Thyroid gland (tissue), 4 donors: ENCODE data around the gene FYN. TPM values are rescaled to one million over a fixed set of nuclear protein-coding genes. Genes with fewer than 3 reads are reported as not detected.

Experiments used
- DNase-seq, 2 donors: peaks; one replicate each; pipeline ENCODE4 v3.0.0-alpha.2; 2019
- H3K27ac ChIP-seq, 3 donors: fragments of 200-600 bp; sonication (generic); 1 replicate in 2 of 3; 2 replicates in 1 of 3; pipeline ENCODE4 v1.5.1; 2016 to 2019; ENCODE audit warnings: mild to moderate bottlenecking in 1 of 3, moderate library complexity in 1 of 3
- H3K27me3 ChIP-seq: fragments of 200-600 bp; sonication (generic); one replicate; pipeline ENCODE4 v1.5.1; 2019
- H3K36me3 ChIP-seq, 2 donors: fragments of 200-600 bp; sonication (generic); one replicate each; pipeline ENCODE4 v1.5.1; 2016 to 2019
- H3K4me1 ChIP-seq, 2 donors: fragments of 200-600 bp; sonication (generic); one replicate each; pipeline ENCODE4 v1.5.1; 2017 to 2019
- H3K4me3 ChIP-seq, 3 donors: fragments of 200-600 bp; sonication (generic); replicated peaks in 1 of 3; 1 replicate in 2 of 3; 2 replicates in 1 of 3; pipeline ENCODE4 v1.5.1; 2016; ENCODE audit warnings: mild to moderate bottlenecking in 1 of 3
- H3K9me3 ChIP-seq: fragments of 200-600 bp; sonication (generic); one replicate; pipeline ENCODE4 v1.5.1; 2017
- CTCF ChIP-seq, 6 experiments: fragments of 200-600 bp in 3 of 6; fragments of 450-650 bp in 3 of 6; sonication (generic) in 3 of 6; IDR thresholded peaks; one replicate each; pipeline ENCODE4 v1.5.1; 2016 to 2019; ENCODE audit warnings: antibody characterized with exemption in 6 of 6, mild to moderate bottlenecking in 2 of 6, inconsistent platforms in 1 of 6, moderate library complexity in 1 of 6
- POLR2A ChIP-seq, 2 donors: fragments of 450-650 bp; IDR thresholded peaks; one replicate each; pipeline ENCODE4 v1.6.1; 2017; ENCODE audit warnings: antibody characterized with exemption in 2 of 2, mild to moderate bottlenecking in 2 of 2, moderate library complexity in 1 of 2
- WGBS, 2 donors: methylation state at CpG; one replicate each; pipeline ENCODE4 v1.1.5; 2017; 5-methylcytosine and 5-hydroxymethylcytosine counted together
- intact Hi-C: fragments of 100-400 bp; cut with DNase I; formaldehyde crosslinking; loops from one replicate; pipeline ENCODE4 v1.15.1; 2023
- total RNA-seq, 4 donors: library from RNA; depleted of rRNA; stranded (reverse); fragments of >200 nt; gene quantifications; one replicate each; pipeline ENCODE4 v1.2.3, GENCODE V29; 2016

The FYN gene
- total RNA-seq, 4 donors from 2014 or later: 67.0 to 206 (median 95.9) TPM

- WGBS, 2 donors: 91 to 95% methylated on average over 3 of the region's 3 CpGs
- H3K9me3 ChIP-seq: no peaks in the 10 kb centered on the region
- DNase-seq: no peak
- H3K4me3 ChIP-seq: no peak overlapping the region
- H3K4me1 ChIP-seq: peaks cover 0 to 37% of the 10 kb centered on the region in 2 donors
- TF ChIP-seq CTCF (IDR thresholded peaks at IDR 0.05) (no peak), POLR2A (IDR thresholded peaks at IDR 0.05) (no peak)
- no peak overlapping the region for H3K27ac ChIP-seq
- H3K36me3 ChIP-seq: no peaks in the 10 kb centered on the region
- intact Hi-C loops: loop anchor here (10.0 kb wide), 1 partner anchor 156 kb away; the partner anchor contains the start of gene FYN
- H3K27me3 ChIP-seq: no peaks in the 10 kb centered on the region
Measured at GRCh38 chr6:111718990-111719389, 154.3 kb downstream of the FYN start.

GRCh38 chr6:111718326-111718725 is 154.9 kb downstream of the FYN start:
- Histone ChIP-seq H3K36me3 (no peaks in the 10 kb centered on the region), H3K27ac (no peak overlapping the region), H3K4me3 (no peak overlapping the region), H3K27me3 (no peaks in the 10 kb centered on the region), H3K9me3 (no peaks in the 10 kb centered on the region), H3K4me1 (peaks cover 0 to 38% of the 10 kb centered on the region in 2 donors)
- 85 to 95% methylated on average over 3 of the region's 3 CpGs for WGBS, 2 donors
- DNase-seq: no peak
- TF ChIP-seq POLR2A (IDR thresholded peaks at IDR 0.05): no peak
- TF ChIP-seq CTCF (IDR thresholded peaks at IDR 0.05): no peak
- intact Hi-C loops: loop anchor here (10.0 kb wide), 1 partner anchor 156 kb away; the partner anchor contains the start of gene FYN

GRCh38 chr6:111717621-111718020 is 155.6 kb downstream of the FYN start:
- Histone ChIP-seq H3K4me3 (no peak overlapping the region), H3K27ac (no peak overlapping the region), H3K27me3 (no peaks in the 10 kb centered on the region), H3K36me3 (peaks cover 0 to 4% of the 10 kb centered on the region in 2 donors), H3K4me1 (peaks cover 0 to 39% of the 10 kb centered on the region in 2 donors), H3K9me3 (no peaks in the 10 kb centered on the region)
- TF ChIP-seq POLR2A (IDR thresholded peaks at IDR 0.05): no peak
- no peak for TF ChIP-seq CTCF (IDR thresholded peaks at IDR 0.05)
- intact Hi-C loops: loop anchor here (10.0 kb wide), 1 partner anchor 157 kb away; the partner anchor contains the start of gene FYN
- DNase-seq: no peak
- 96 to 97% methylated on average over 4 of the region's 4 CpGs for WGBS, 2 donors

- 78 to 94% methylated on average over 3 of the region's 3 CpGs for WGBS, 2 donors
- no peak overlapping the region for H3K4me3 ChIP-seq
Measured at GRCh38 chr6:111716325-111716724, 156.9 kb downstream of the FYN start.

More at GRCh38 chr6:111716325-111716724, 156.9 kb downstream of the FYN start:
- DNase-seq: no peak
- Histone ChIP-seq H3K27me3 (no peaks in the 10 kb centered on the region), H3K27ac (no peak overlapping the region), H3K4me1 (peaks cover 0 to 26% of the 10 kb centered on the region in 2 donors), H3K9me3 (no peaks in the 10 kb centered on the region), H3K36me3 (peaks cover 0 to 8% of the 10 kb centered on the region in 2 donors)
- TF ChIP-seq CTCF (IDR thresholded peaks at IDR 0.05) (no peak), POLR2A (IDR thresholded peaks at IDR 0.05) (no peak)
- intact Hi-C loops: loop anchor here (10.0 kb wide), 1 partner anchor 158 kb away; the partner anchor contains the start of gene FYN
